K562 (cell line): ENCODE measurements around the gene FAAP100. TPM values are rescaled to one million over a fixed set of nuclear protein-coding genes. Genes with fewer than 3 reads are reported as not detected.

Experiments used
- ATAC-seq: fragments of 200-7000 bp; cut with Tn5 transposase; 3 replicates; pipeline ENCODE4 v1.9.1; 2020; ENCODE audit warnings: moderate library complexity
- BruUV-seq: library from RNA; stranded (reverse); fragments of 400-500 nt; replicated peaks from 2 replicates; lab custom pipeline; 2021; lab: Mats Ljungman, UMichigan
- CTCF ChIA-PET: fragments of 300-600 bp; formaldehyde crosslinking; extraction: SDS; loops from one replicate; lab custom pipeline; 2021; ENCODE audit warnings: low intra/inter-chr PET ratio; lab: Yijun Ruan, JAX
- POLR2A ChIA-PET: fragments of 300-600, 350-650 bp; sonication (Branson Sonifier 250); formaldehyde crosslinking; extraction: SDS; loops from one replicate; lab custom pipeline; 2021; ENCODE audit warnings: antibody characterized with exemption, inconsistent platforms; lab: Yijun Ruan, JAX
- DNase-seq, 4 experiments: peaks; one replicate each; pipeline versions ENCODE4 v3.0.0 to v3.0.0-alpha.2; 2011 to 2018; ENCODE audit warnings: low spot score in 3 of 4, mixed read lengths in 3 of 4; ENCODE audit errors: extremely low read depth in 1 of 4
- FAIRE-seq: peaks from 2 replicates; lab custom pipeline; 2011; peaks lifted over from hg19 to GRCh38; lab: Jason Lieb, UNC
- H2AFZ ChIP-seq: 2 replicates; pipeline ENCODE4 v1.6.0; 2011; ENCODE audit warnings: low read depth, low read length, control low read depth, inconsistent platforms
- H3K27ac ChIP-seq: fragments of 200-600 bp; 3 replicates; pipeline ENCODE4 v1.8.0; 2011; ENCODE audit warnings: low read depth, mild to moderate bottlenecking, control low read depth, inconsistent platforms, low read length, moderate library complexity, mixed read lengths; ENCODE audit errors: extremely low read depth
- H3K27me3 ChIP-seq, 2 experiments: fragments of 300-600 bp in 1 of 2; 2 replicates in 1 of 2; 3 replicates in 1 of 2; pipeline versions ENCODE4 v1.6.0 to v1.8.0; 2011; ENCODE audit warnings: inconsistent platforms in 2 of 2, low read length in 2 of 2, mild to moderate bottlenecking in 1 of 2, mixed read lengths in 1 of 2, moderate library complexity in 1 of 2; ENCODE audit not compliant: control insufficient read depth in 2 of 2, insufficient read depth in 2 of 2
- H3K36me3 ChIP-seq: fragments of 300-600 bp; 3 replicates; pipeline ENCODE4 v1.8.0; 2011; ENCODE audit warnings: mild to moderate bottlenecking, low read length, inconsistent platforms; ENCODE audit not compliant: control insufficient read depth, insufficient read depth
- H3K4me1 ChIP-seq, 2 experiments: fragments of 200-600 bp in 1 of 2; replicated peaks in 1 of 2; 2 replicates in 1 of 2; 3 replicates in 1 of 2; pipeline versions ENCODE4 v1.5.1 to v1.8.0; 2011; ENCODE audit warnings: inconsistent platforms in 2 of 2, low read length in 2 of 2, mild to moderate bottlenecking in 1 of 2, mixed read lengths in 1 of 2, moderate library complexity in 1 of 2; ENCODE audit not compliant: control insufficient read depth in 2 of 2, insufficient read depth in 2 of 2
- H3K4me2 ChIP-seq: 2 replicates; pipeline ENCODE4 v1.6.1; 2011; ENCODE audit warnings: low read length, control low read depth, inconsistent platforms, mixed read lengths; ENCODE audit not compliant: insufficient read depth
- H3K4me3 ChIP-seq: fragments of 200-600 bp; sonication (generic), shearing (Covaris generic); 2 replicates; pipeline ENCODE4 v1.5.1; 2016; ENCODE audit warnings: control low read depth, inconsistent platforms
- H3K79me2 ChIP-seq: fragments of 200-600 bp; 3 replicates; pipeline ENCODE4 v1.8.0; 2011; ENCODE audit warnings: low read length, inconsistent platforms; ENCODE audit not compliant: control insufficient read depth, insufficient read depth
- H3K9ac ChIP-seq, 2 experiments: 2 replicates each; pipeline versions ENCODE4 v1.6.0 to v1.6.1; 2011; ENCODE audit warnings: low read depth in 2 of 2, low read length in 2 of 2, control low read depth in 1 of 2, inconsistent platforms in 1 of 2, mild to moderate bottlenecking in 1 of 2, mixed read lengths in 1 of 2; ENCODE audit not compliant: insufficient read depth in 1 of 2
- H3K9me1 ChIP-seq: one replicate; pipeline ENCODE4 v1.6.0; 2011; ENCODE audit warnings: inconsistent platforms, mild to moderate bottlenecking, low read length, moderate library complexity; ENCODE audit not compliant: control insufficient read depth, insufficient read depth
- H3K9me3 ChIP-seq: replicated peaks from 2 replicates; pipeline ENCODE4 v1.5.1; 2011; ENCODE audit warnings: low read depth, low read length, inconsistent platforms; ENCODE audit not compliant: control insufficient read depth, insufficient read depth
- H4K20me1 ChIP-seq: replicated peaks from 2 replicates; pipeline ENCODE4 v1.6.1; 2011; ENCODE audit warnings: low read length, inconsistent platforms, mixed read lengths; ENCODE audit not compliant: control insufficient read depth, insufficient read depth
- DACH1 ChIP-seq: fragments of 450-650 bp; IDR thresholded peaks from 2 replicates; pipeline ENCODE4 v1.6.1; 2018; ENCODE audit not compliant: partially characterized antibody
- E2F8 ChIP-seq: fragments of 450-650 bp; IDR thresholded peaks from 2 replicates; pipeline ENCODE4 v1.7.1; 2018; ENCODE audit warnings: mild to moderate bottlenecking, low read depth; ENCODE audit not compliant: partially characterized antibody
- EP400 ChIP-seq: fragments of 450-650 bp; IDR thresholded peaks from 2 replicates; pipeline ENCODE4 v1.6.1; 2017; ENCODE audit warnings: antibody characterized with exemption, mild to moderate bottlenecking, moderate library complexity
- EWSR1 ChIP-seq: fragments of 450-650 bp; IDR thresholded peaks from 2 replicates; pipeline ENCODE4 v1.6.1; 2018; ENCODE audit warnings: borderline replicate concordance, mild to moderate bottlenecking, low read depth, moderate library complexity; ENCODE audit not compliant: partially characterized antibody
- FOXP4 ChIP-seq: sonication (generic); formaldehyde crosslinking; IDR thresholded peaks from 2 replicates; pipeline ENCODE4 v1.8.0; 2022; ENCODE audit warnings: mild to moderate bottlenecking, missing genetic modification reagents, borderline replicate concordance
- IRF2 ChIP-seq: sonication (generic); formaldehyde crosslinking; IDR thresholded peaks from 2 replicates; pipeline ENCODE4 v1.8.1; 2022; ENCODE audit warnings: mild to moderate bottlenecking, missing genetic modification reagents
- KDM2B ChIP-seq: fragments of 250-450 bp; sonication (Bioruptor Pico); IDR thresholded peaks from 2 replicates; pipeline ENCODE4 v1.8.0; 2021; ENCODE audit warnings: mild to moderate bottlenecking, moderate library complexity
- NRF1 ChIP-seq, 2 experiments: fragments of 450-650 bp; IDR thresholded peaks in 1 of 2; conservative IDR thresholded peaks in 1 of 2; 2 replicates each; pipeline ENCODE4 v1.6.1; 2014; ENCODE audit warnings: mild to moderate bottlenecking in 2 of 2
- POLR3G ChIP-seq: IDR thresholded peaks from 2 replicates; pipeline ENCODE4 v1.6.1; 2011; ENCODE audit not compliant: insufficient read length, insufficient replicate concordance; ENCODE audit errors: extremely low read depth
- SREBF2 ChIP-seq: sonication (generic); formaldehyde crosslinking; IDR thresholded peaks from 2 replicates; pipeline ENCODE4 v1.4.0; 2020; ENCODE audit warnings: mild to moderate bottlenecking, missing genetic modification reagents
- TAF1 ChIP-seq: IDR thresholded peaks from 2 replicates; pipeline ENCODE4 v1.6.1; 2011; ENCODE audit warnings: mild to moderate bottlenecking, low read length, moderate library complexity; ENCODE audit not compliant: insufficient read depth, control insufficient read depth, severe bottlenecking; ENCODE audit errors: extremely low read depth
- USF2 ChIP-seq: sonication (generic); formaldehyde crosslinking; IDR thresholded peaks from 2 replicates; pipeline ENCODE4 v1.5.0; 2020; ENCODE audit warnings: missing genetic modification reagents
- ZC3H4 ChIP-seq: sonication (generic); formaldehyde crosslinking; IDR thresholded peaks from 2 replicates; pipeline ENCODE4 v1.9.0; 2021; ENCODE audit warnings: missing genetic modification reagents, borderline replicate concordance
- ZNF263 ChIP-seq: sonication (generic); formaldehyde crosslinking; IDR thresholded peaks from 2 replicates; pipeline ENCODE4 v1.8.0; 2022; ENCODE audit warnings: mild to moderate bottlenecking, missing genetic modification reagents, borderline replicate concordance
- ZNF316 ChIP-seq: fragments of 450-650 bp; IDR thresholded peaks from 2 replicates; pipeline ENCODE4 v1.6.1; 2016
- ZNF445 ChIP-seq: fragments of 250-450 bp; sonication (Bioruptor Pico); IDR thresholded peaks from 2 replicates; pipeline ENCODE4 v1.4.0; 2020; ENCODE audit warnings: low read depth, mild to moderate bottlenecking, moderate library complexity
- WGBS: fragments of 100-300 bp; shearing (Covaris generic); methylation state at CpG from one replicate; pipeline ENCODE4 v1.1.6; 2016; ENCODE audit warnings: low coverage, mixed read lengths; ENCODE audit not compliant: insufficient coverage; ENCODE audit errors: missing lambda C conversion rate; 5-methylcytosine and 5-hydroxymethylcytosine counted together
- in situ Hi-C: fragments of 300-500 bp; cut with MboI; formaldehyde crosslinking; loops from 4 replicates; pipeline ENCODE4 v1.15.0; 2018; ENCODE audit warnings: inconsistent platforms, mixed read lengths
- intact Hi-C: fragments of 100-400 bp; cut with micrococcal nuclease; formaldehyde crosslinking; loops from 2 replicates; pipeline ENCODE4 v1.14.2; 2022
- polyA plus RNA-seq, 8 experiments: library from polyadenylated mRNA; depleted of rRNA in 4 of 8; stranded (reverse) in 5 of 8; unstranded in 3 of 8; fragments of >200 nt; fragmentation: Nextera tagmentation in 2 of 8; fragmentation: Illumina TruSeq in 1 of 8; extraction: Ambion mirVana in 2 of 8; extraction: Trizol in 1 of 8; gene quantifications; 2 replicates each; pipeline versions ENCODE4 v1.2.1 to v1.2.3, GENCODE V29; 2011 to 2014; ENCODE audit warnings: inconsistent platforms in 1 of 8, missing spikeins in 1 of 8
- total RNA-seq, 7 experiments: library from RNA; depleted of rRNA in 6 of 7; stranded (reverse); fragments of >200 nt in 6 of 7; fragmentation: Illumina TruSeq in 2 of 7; extraction: Trizol in 2 of 7; gene quantifications; 2 replicates each; pipeline versions ENCODE4 v1.2.1 to v1.2.3, GENCODE V29; 2011 to 2021; ENCODE audit warnings: low replicate concordance in 1 of 7

FAAP100 gene
- total and polyA plus RNA-seq, 9 of the 15 experiments (the other 6 are each of a cell fraction or from before 2014, with no cell fraction given), result 0.31 to 51.2 (median 12.6) TPM

- in situ Hi-C loops (no loop called here), intact Hi-C loops (no loop called here)
- no peak overlapping the region for H2AFZ ChIP-seq
- peak overlapping the region; percentile 26; the same call in 1 of the 3 replicates for H3K27ac ChIP-seq
- BruUV-seq, result no TSS peak
- H3K9me3 ChIP-seq, result no peaks in the 10 kb centered on the region
- POLR2A ChIA-PET, result interaction anchor here (0.8 to 0.9 kb wide), 2 partner anchors 27 to 35 kb away, joined by 3 read pairs; partner anchors contain the start of gene FAAP100
- H3K27me3 ChIP-seq, result no peaks in the 10 kb centered on the region
- CTCF ChIA-PET, result no interaction called here
- no peak overlapping the region for H3K4me2 ChIP-seq
- H3K4me3 ChIP-seq, result no peak overlapping the region
- H3K36me3 ChIP-seq, result peaks cover 95% of the 10 kb centered on the region
- H4K20me1 ChIP-seq, result peaks cover 7% of the 10 kb centered on the region
- ATAC-seq (no peak), DNase-seq (no peak), FAIRE-seq (no peak)
- H3K4me1 ChIP-seq, result peaks cover 10 to 21% of the 10 kb centered on the region in 2 experiments; a peak in 4 of 5 replicates
- no peaks in the 10 kb centered on the region for H3K9me1 ChIP-seq
- WGBS, result 83% methylated on average over 6 of the region's 6 CpGs
- peaks cover 11% of the 10 kb centered on the region; the same call in 2 of the 3 replicates for H3K79me2 ChIP-seq
- H3K9ac ChIP-seq, result no peak overlapping the region
- TF ChIP-seq ZNF263 (CRISPR knock-in tag) (no peak), DACH1 (no peak), NRF1 (conservative IDR thresholded peaks at IDR 0.05 in 1 of 2, IDR thresholded peaks at IDR 0.05 in 1 of 2) (no peak), ZNF316 (no peak), EP400 (no peak), USF2 (no peak), FOXP4 (no peak), POLR3G (no peak), IRF2 (CRISPR knock-in tag) (no peak), TAF1 (no peak), ZC3H4 (CRISPR knock-in tag) (no peak), EWSR1 (no peak), KDM2B (no peak), SREBF2 (CRISPR knock-in tag) (no peak), ZNF445 (no peak), E2F8 (no peak)
Observed at GRCh38 chr17:81579298-81579697, 27.1 kb upstream of the FAAP100 start.
